Thyroid gland (tissue), 4 donors: ENCODE measurements around the gene SUCLG2. TPM values are rescaled to one million over a fixed set of nuclear protein-coding genes. Genes with fewer than 3 reads are reported as not detected.

ENCODE experiments used
- DNase-seq, 2 donors: peaks; one replicate each; pipeline ENCODE4 v3.0.0-alpha.2; 2019
- H3K27ac ChIP-seq, 3 donors: fragments of 200-600 bp; sonication (generic); 1 replicate in 2 of 3; 2 replicates in 1 of 3; pipeline ENCODE4 v1.5.1; 2016 to 2019; ENCODE audit warnings: mild to moderate bottlenecking in 1 of 3, moderate library complexity in 1 of 3
- H3K27me3 ChIP-seq: fragments of 200-600 bp; sonication (generic); one replicate; pipeline ENCODE4 v1.5.1; 2019
- H3K36me3 ChIP-seq, 2 donors: fragments of 200-600 bp; sonication (generic); one replicate each; pipeline ENCODE4 v1.5.1; 2016 to 2019
- H3K4me1 ChIP-seq, 2 donors: fragments of 200-600 bp; sonication (generic); one replicate each; pipeline ENCODE4 v1.5.1; 2017 to 2019
- H3K4me3 ChIP-seq, 3 donors: fragments of 200-600 bp; sonication (generic); replicated peaks in 1 of 3; 1 replicate in 2 of 3; 2 replicates in 1 of 3; pipeline ENCODE4 v1.5.1; 2016; ENCODE audit warnings: mild to moderate bottlenecking in 1 of 3
- H3K9me3 ChIP-seq: fragments of 200-600 bp; sonication (generic); one replicate; pipeline ENCODE4 v1.5.1; 2017
- POLR2A ChIP-seq, 2 donors: fragments of 450-650 bp; IDR thresholded peaks; one replicate each; pipeline ENCODE4 v1.6.1; 2017; ENCODE audit warnings: antibody characterized with exemption in 2 of 2, mild to moderate bottlenecking in 2 of 2, moderate library complexity in 1 of 2
- WGBS, 2 donors: methylation state at CpG; one replicate each; pipeline ENCODE4 v1.1.5; 2017; 5-methylcytosine and 5-hydroxymethylcytosine counted together
- intact Hi-C: fragments of 100-400 bp; cut with DNase I; formaldehyde crosslinking; loops from one replicate; pipeline ENCODE4 v1.15.1; 2023
- total RNA-seq, 4 donors: library from RNA; depleted of rRNA; stranded (reverse); fragments of >200 nt; gene quantifications; one replicate each; pipeline ENCODE4 v1.2.3, GENCODE V29; 2016
- TF ChIP-seq, protein P1 (sequence below), 6 experiments: fragments of 200-600 bp in 3 of 6; fragments of 450-650 bp in 3 of 6; sonication (generic) in 3 of 6; IDR thresholded peaks; one replicate each; pipeline ENCODE4 v1.5.1; 2016 to 2019; ENCODE audit warnings: antibody characterized with exemption in 6 of 6, mild to moderate bottlenecking in 2 of 6, inconsistent platforms in 1 of 6, moderate library complexity in 1 of 6

Gene SUCLG2
- total RNA-seq, 4 donors from 2014 or later = 64.4 to 70.9 (median 70.7) TPM

DNA sequence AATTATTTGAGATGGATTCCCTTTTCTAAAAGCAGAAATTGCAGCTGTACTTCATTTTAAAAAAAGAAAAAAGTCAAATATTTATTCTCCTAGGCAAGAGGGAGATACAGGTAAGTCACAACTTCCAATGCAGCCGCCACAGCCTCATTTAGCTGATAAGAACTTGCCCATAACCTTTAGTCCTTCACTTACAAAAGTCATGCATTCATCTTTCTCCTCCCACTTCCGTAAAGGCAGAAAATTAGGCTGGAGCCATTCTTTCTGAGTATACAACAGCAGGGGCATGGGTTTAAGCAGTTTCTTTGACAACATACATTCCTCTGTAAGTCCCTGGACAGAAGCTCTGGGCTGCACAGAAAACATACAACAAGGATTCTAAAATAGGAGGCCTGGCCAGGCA lies 4.3 kb downstream of the SUCLG2 start:
- no peaks in the 10 kb centered on the region for H3K36me3 ChIP-seq
- no peak for DNase-seq
- WGBS, 2 donors = 87 to 89% methylated on average over 2 of the region's 2 CpGs
- TF ChIP-seq, protein P1, sequence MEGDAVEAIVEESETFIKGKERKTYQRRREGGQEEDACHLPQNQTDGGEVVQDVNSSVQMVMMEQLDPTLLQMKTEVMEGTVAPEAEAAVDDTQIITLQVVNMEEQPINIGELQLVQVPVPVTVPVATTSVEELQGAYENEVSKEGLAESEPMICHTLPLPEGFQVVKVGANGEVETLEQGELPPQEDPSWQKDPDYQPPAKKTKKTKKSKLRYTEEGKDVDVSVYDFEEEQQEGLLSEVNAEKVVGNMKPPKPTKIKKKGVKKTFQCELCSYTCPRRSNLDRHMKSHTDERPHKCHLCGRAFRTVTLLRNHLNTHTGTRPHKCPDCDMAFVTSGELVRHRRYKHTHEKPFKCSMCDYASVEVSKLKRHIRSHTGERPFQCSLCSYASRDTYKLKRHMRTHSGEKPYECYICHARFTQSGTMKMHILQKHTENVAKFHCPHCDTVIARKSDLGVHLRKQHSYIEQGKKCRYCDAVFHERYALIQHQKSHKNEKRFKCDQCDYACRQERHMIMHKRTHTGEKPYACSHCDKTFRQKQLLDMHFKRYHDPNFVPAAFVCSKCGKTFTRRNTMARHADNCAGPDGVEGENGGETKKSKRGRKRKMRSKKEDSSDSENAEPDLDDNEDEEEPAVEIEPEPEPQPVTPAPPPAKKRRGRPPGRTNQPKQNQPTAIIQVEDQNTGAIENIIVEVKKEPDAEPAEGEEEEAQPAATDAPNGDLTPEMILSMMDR (IDR thresholded peaks at IDR 0.05) = no peak
- no peak for TF ChIP-seq POLR2A (IDR thresholded peaks at IDR 0.05)
- peaks cover 13 to 15% of the 10 kb centered on the region in 2 donors for H3K4me1 ChIP-seq
- no peaks in the 10 kb centered on the region for H3K27me3 ChIP-seq
- H3K4me3 ChIP-seq = no peak overlapping the region
- no peaks in the 10 kb centered on the region for H3K9me3 ChIP-seq
- no peak overlapping the region for H3K27ac ChIP-seq
- intact Hi-C loops = no loop called here

DNA sequence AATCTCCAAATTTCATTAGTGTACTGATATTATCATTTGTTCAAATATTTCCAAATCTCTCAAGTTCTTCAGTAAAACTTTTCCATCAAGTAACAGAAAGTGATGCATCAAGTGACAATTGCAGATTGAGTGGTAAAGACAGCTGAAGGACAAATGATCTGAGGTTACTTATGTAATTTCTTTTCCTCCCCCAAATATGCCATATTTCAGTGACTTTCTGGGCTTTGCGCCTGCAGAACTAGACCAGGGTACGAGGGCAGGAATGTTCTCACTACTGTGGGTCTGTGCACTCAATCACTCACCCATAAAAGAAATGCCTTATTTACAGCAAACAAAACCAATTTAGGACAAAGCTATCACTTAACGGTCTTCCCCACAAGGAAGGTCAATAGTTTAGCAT lies 4.7 kb downstream of the SUCLG2 start:
- peaks cover 10 to 15% of the 10 kb centered on the region in 2 donors for H3K4me1 ChIP-seq
- TF ChIP-seq, protein P1 (IDR thresholded peaks at IDR 0.05) = no peak
- TF ChIP-seq POLR2A (IDR thresholded peaks at IDR 0.05) = no peak
- H3K27ac ChIP-seq = no peak overlapping the region
- no peaks in the 10 kb centered on the region for H3K27me3 ChIP-seq
- DNase-seq = no peak
- H3K36me3 ChIP-seq = no peaks in the 10 kb centered on the region
- WGBS, 2 donors = 75 to 89% methylated on average over 3 of the region's 3 CpGs
- intact Hi-C loops = no loop called here
- H3K9me3 ChIP-seq = no peaks in the 10 kb centered on the region
- H3K4me3 ChIP-seq = no peak overlapping the region

DNA sequence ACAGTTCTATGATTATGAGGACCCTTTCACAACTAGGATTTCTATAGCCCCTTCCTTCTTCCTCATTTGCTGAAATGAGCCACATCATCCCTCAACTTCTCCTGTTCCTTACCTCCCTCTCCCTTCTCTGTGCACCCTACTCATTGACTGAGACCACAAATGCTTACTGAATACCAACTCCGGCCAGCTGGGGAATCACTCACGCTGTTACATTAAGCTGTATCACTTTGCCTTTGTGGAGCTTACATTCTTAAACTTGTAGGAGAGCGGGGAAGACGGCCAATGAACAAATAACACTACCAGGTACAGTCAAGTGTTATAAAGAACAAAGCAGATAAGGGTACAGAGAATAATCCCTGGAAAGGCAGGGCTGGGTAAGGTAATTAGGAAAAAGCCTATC lies 5.7 kb downstream of the SUCLG2 start:
- Histone ChIP-seq H3K27me3 (no peaks in the 10 kb centered on the region), H3K27ac (no peak overlapping the region), H3K9me3 (no peaks in the 10 kb centered on the region), H3K4me3 (no peak overlapping the region), H3K36me3 (no peaks in the 10 kb centered on the region), H3K4me1 (peaks cover 9 to 13% of the 10 kb centered on the region in 2 donors)
- intact Hi-C loops = no loop called here
- TF ChIP-seq POLR2A (IDR thresholded peaks at IDR 0.05) = no peak
- TF ChIP-seq, protein P1 (IDR thresholded peaks at IDR 0.05) = no peak
- 73 to 76% methylated on average over 4 of the region's 4 CpGs for WGBS, 2 donors
- DNase-seq = no peak

DNA sequence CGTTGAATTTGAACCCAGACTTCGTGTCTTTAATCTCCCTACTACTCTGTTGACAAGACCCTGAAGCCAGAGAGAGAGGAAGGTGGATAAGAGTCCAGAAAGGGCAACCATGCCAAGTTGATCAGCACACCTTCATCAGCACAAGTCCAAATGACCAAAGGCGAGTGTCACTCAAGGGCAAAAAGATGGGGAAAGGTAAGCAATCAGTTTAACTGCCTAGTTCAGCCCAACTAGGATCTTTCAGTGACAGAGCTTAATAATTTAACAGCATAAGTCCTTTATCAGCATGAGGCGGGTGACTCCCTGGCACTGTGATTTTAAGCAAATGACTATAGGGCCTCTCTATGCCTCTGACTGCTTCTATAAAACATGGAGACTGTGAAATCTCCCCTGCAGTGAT lies 6.2 kb downstream of the SUCLG2 start:
- WGBS, 2 donors = 85 to 98% methylated on average over 4 of the region's 4 CpGs
- no peak for DNase-seq
- intact Hi-C loops = no loop called here
- H3K27ac ChIP-seq = no peak overlapping the region
- no peaks in the 10 kb centered on the region for H3K9me3 ChIP-seq
- no peak overlapping the region for H3K4me3 ChIP-seq
- no peaks in the 10 kb centered on the region for H3K27me3 ChIP-seq
- H3K4me1 ChIP-seq = peaks cover 4 to 9% of the 10 kb centered on the region in 2 donors
- no peak for TF ChIP-seq POLR2A (IDR thresholded peaks at IDR 0.05)
- TF ChIP-seq, protein P1 (IDR thresholded peaks at IDR 0.05) = no peak
- H3K36me3 ChIP-seq = no peaks in the 10 kb centered on the region

DNA sequence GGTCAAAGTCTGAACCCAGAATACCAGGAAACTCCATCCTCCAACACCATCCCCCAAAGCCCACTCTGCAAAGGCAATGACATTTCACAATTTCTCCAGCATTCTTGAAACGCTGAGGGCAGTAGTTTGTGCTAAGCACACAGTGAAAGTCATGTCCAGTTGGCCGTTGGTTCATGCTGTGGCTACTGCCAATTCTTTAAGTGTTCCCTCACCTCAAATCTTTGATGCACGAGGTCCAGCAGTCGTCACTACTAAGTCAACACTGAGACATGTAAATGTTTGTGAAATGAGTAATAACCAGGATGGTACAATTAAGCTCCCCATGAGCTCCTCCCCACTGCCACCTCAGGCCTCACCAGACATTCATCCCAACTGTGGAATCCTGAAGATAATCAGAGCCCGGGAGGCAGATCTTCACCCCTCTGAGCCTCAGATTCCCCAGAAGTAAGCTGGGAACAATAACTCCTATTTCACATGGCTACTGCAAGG lies 7.0 kb downstream of the SUCLG2 start:
- peaks cover 0 to 4% of the 10 kb centered on the region in 2 donors for H3K4me1 ChIP-seq
- DNase-seq = peak; percentile 9 to 13
- no peak overlapping the region for H3K27ac ChIP-seq

More for the DNA sequence above, 7.0 kb downstream of the SUCLG2 start:
- WGBS, 2 donors = 60 to 69% methylated on average over 5 of the region's 5 CpGs
- Histone ChIP-seq H3K27me3 (no peaks in the 10 kb centered on the region), H3K9me3 (no peaks in the 10 kb centered on the region), H3K36me3 (no peaks in the 10 kb centered on the region), H3K4me3 (no peak overlapping the region)
- TF ChIP-seq, protein P1 (IDR thresholded peaks at IDR 0.05) = no peak
- TF ChIP-seq POLR2A (IDR thresholded peaks at IDR 0.05) = no peak
- intact Hi-C loops = no loop called here
